ENCODE measurements around the gene MYCBPAP.

Gene MYCBPAP

GRCh38 chr17:50478391-50479381, 29.6 kb upstream of the MYCBPAP start, which contains the start of gene RSAD1:
TSS of gene RSAD1 (plus strand) at chr17:50478860. CDS start at chr17:50478885, 25 bp downstream.
- TF ChIP-seq, protein P1, sequence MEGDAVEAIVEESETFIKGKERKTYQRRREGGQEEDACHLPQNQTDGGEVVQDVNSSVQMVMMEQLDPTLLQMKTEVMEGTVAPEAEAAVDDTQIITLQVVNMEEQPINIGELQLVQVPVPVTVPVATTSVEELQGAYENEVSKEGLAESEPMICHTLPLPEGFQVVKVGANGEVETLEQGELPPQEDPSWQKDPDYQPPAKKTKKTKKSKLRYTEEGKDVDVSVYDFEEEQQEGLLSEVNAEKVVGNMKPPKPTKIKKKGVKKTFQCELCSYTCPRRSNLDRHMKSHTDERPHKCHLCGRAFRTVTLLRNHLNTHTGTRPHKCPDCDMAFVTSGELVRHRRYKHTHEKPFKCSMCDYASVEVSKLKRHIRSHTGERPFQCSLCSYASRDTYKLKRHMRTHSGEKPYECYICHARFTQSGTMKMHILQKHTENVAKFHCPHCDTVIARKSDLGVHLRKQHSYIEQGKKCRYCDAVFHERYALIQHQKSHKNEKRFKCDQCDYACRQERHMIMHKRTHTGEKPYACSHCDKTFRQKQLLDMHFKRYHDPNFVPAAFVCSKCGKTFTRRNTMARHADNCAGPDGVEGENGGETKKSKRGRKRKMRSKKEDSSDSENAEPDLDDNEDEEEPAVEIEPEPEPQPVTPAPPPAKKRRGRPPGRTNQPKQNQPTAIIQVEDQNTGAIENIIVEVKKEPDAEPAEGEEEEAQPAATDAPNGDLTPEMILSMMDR (IDR thresholded peaks at IDR 0.05; ENCODE audit: low read depth, low read length, missing control alignments) = peak; percentile 58
- Histone ChIP-seq H3K27ac (peak within 1 kb of the TSS; percentile 24), H3K36me3 (replicated peaks) (peaks cover 7% of the 10 kb centered on the region), H3K27me3 (replicated peaks) (peaks cover 3% of the 10 kb centered on the region), H3K4me3 (ENCODE audit: low read depth, low read length) (peak within 1 kb of the TSS; percentile 80)
- in situ Hi-C loops (cut with HindIII; ENCODE audit: low pct_ligation_motif_present, low sequenced_read_pairs) = no loop called here
- peak; percentile 68 for DNase-seq

GRCh38 chr17:50479522-50480141, 28.6 kb upstream of the MYCBPAP start:
- in situ Hi-C loops (cut with HindIII; ENCODE audit: low pct_ligation_motif_present, low sequenced_read_pairs) = no loop called here
- Histone ChIP-seq H3K36me3 (replicated peaks) (peaks cover 17% of the 10 kb centered on the region), H3K4me3 (ENCODE audit: low read depth, low read length) (peak overlapping the region; percentile 80), H3K27ac (no peak overlapping the region), H3K27me3 (replicated peaks) (peaks cover 3% of the 10 kb centered on the region)
- peak; percentile 68 for DNase-seq
- TF ChIP-seq, protein P1 (IDR thresholded peaks at IDR 0.05; ENCODE audit: low read depth, low read length, missing control alignments) = peak; percentile 74

DNA sequence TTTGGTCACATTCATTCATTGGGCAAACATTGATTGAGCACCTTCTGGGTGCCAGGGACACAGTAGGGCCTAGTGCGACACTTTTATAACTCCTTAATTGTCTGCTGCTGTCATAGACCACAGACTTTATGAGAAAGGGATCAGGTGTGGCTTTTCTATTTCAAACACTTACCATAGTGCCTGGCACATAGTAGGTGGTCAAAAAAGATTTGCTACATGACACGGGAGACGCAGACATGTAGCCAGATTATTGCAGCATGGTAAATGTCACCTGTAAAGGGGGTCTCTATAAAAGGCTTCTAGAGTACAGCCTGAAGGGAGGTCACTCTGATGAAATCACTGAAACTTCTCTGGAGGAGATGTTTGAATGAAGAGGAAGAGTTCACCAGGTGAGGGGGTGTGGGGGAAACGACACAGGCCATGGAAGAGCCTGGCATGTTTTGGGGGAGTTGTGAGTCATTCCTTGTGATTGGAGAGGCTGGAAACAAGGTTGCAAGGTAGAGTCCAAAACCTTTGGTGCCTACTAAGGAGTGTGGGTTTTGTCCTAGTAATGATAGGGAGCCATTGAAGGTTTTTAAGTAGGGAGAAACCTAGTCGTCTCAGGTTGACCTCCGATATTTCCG, 28.0 kb upstream of the MYCBPAP start:
- Histone ChIP-seq H3K4me3 (ENCODE audit: low read depth, low read length) (no peak overlapping the region), H3K27ac (no peak overlapping the region), H3K27me3 (replicated peaks) (peaks cover 3% of the 10 kb centered on the region), H3K36me3 (replicated peaks) (peaks cover 20% of the 10 kb centered on the region)
- DNase-seq = no peak
- TF ChIP-seq, protein P1 (IDR thresholded peaks at IDR 0.05; ENCODE audit: low read depth, low read length, missing control alignments) = no peak
- in situ Hi-C loops (cut with HindIII; ENCODE audit: low pct_ligation_motif_present, low sequenced_read_pairs) = no loop called here

DNA sequence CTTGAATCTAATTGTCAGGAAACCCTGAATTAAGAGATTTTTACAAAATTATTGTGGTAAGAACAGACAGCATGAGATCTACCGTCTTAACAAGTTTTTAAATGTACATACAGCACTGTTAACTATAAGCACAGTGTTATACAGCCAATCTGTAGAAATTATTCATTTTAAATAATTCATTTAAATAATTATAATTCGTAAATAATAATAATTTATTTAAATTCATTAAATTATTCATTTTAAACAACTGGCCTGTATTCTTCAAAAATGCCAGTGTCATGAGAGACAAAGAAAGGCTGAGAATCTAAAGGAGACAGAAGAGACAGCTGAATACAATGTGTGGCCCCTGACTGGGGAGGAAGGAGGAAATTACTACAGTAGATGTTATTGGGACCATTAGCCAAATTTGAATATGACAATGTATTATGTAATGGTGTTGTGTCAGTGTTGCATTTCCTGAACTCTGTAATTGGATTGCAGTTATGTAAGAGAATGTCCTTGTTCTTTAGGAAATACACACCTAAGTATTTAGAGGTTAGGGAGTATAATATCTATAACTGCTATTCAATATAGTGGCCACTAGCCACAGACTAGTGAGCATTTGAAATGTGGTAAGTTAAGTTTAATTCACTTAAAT, 27.3 kb upstream of the MYCBPAP start:
- Histone ChIP-seq H3K4me3 (ENCODE audit: low read depth, low read length) (no peak overlapping the region), H3K27me3 (replicated peaks) (peaks cover 3% of the 10 kb centered on the region), H3K27ac (no peak overlapping the region), H3K36me3 (replicated peaks) (peaks cover 20% of the 10 kb centered on the region)
- no peak for DNase-seq
- TF ChIP-seq, protein P1 (IDR thresholded peaks at IDR 0.05; ENCODE audit: low read depth, low read length, missing control alignments) = no peak
- in situ Hi-C loops (cut with HindIII; ENCODE audit: low pct_ligation_motif_present, low sequenced_read_pairs) = no loop called here

GRCh38 chr17:50481648-50482047, 26.6 kb upstream of the MYCBPAP start:
- in situ Hi-C loops (cut with HindIII; ENCODE audit: low pct_ligation_motif_present, low sequenced_read_pairs) = no loop called here
- DNase-seq = no peak
- Histone ChIP-seq H3K27me3 (replicated peaks) (no peaks in the 10 kb centered on the region), H3K36me3 (replicated peaks) (peaks cover 20% of the 10 kb centered on the region), H3K4me3 (ENCODE audit: low read depth, low read length) (no peak overlapping the region), H3K27ac (no peak overlapping the region)
- TF ChIP-seq, protein P1 (IDR thresholded peaks at IDR 0.05; ENCODE audit: low read depth, low read length, missing control alignments) = no peak
